GM18505 (cell line): ENCODE data around the gene SLC13A3.
A peak's percentile ranks its signal among the peaks of the same experiment; 100 is the strongest.

ENCODE experiments used
- ATAC-seq: cut with Tn5 transposase; IDR thresholded peaks from one replicate; pipeline ENCODE4 v1.9.1; 2021; ENCODE audit not compliant: unreplicated experiment
- POLR2A ChIP-seq: IDR thresholded peaks from 4 replicates; pipeline ENCODE4 v1.6.1; 2011; ENCODE audit warnings: borderline replicate concordance; ENCODE audit not compliant: insufficient read depth, insufficient read length; ENCODE audit errors: extremely low read depth

SLC13A3 gene

GRCh38 chr20:46573788-46574584, 77.3 kb downstream of the SLC13A3 start:
- no peak for ATAC-seq
- no peak for TF ChIP-seq POLR2A

- ATAC-seq = no peak
- no peak for TF ChIP-seq POLR2A
Measured at GRCh38 chr20:46573234-46573633, 78.0 kb downstream of the SLC13A3 start.

- no peak for ATAC-seq
- TF ChIP-seq POLR2A = no peak
Measured at GRCh38 chr20:46572790-46573189, 78.5 kb downstream of the SLC13A3 start.

- no peak for TF ChIP-seq POLR2A
- no peak for ATAC-seq
Measured at GRCh38 chr20:46572153-46572552, 79.1 kb downstream of the SLC13A3 start.

- ATAC-seq = no peak
- no peak for TF ChIP-seq POLR2A
Measured at GRCh38 chr20:46571418-46571817, 79.8 kb downstream of the SLC13A3 start.

GRCh38 chr20:46570956-46571355, 80.3 kb downstream of the SLC13A3 start:
- ATAC-seq = no peak
- TF ChIP-seq POLR2A = no peak

GRCh38 chr20:46569961-46570360, 81.3 kb downstream of the SLC13A3 start:
- no peak for ATAC-seq
- no peak for TF ChIP-seq POLR2A

- no peak for ATAC-seq
Measured at GRCh38 chr20:46568570-46569129, 82.6 kb downstream of the SLC13A3 start.

GRCh38 chr20:46566125-46566524, 85.1 kb downstream of the SLC13A3 start:
- no peak for ATAC-seq
- TF ChIP-seq POLR2A = no peak

More at GRCh38 chr20:46568570-46569129, 82.6 kb downstream of the SLC13A3 start:
- no peak for TF ChIP-seq POLR2A

GRCh38 chr20:46564241-46564957, 86.9 kb downstream of the SLC13A3 start:
- no peak for TF ChIP-seq POLR2A
- ATAC-seq = no peak

GRCh38 chr20:46563860-46564221, 87.4 kb downstream of the SLC13A3 start:
- TF ChIP-seq POLR2A = no peak
- ATAC-seq = no peak

- no peak for ATAC-seq
Measured at GRCh38 chr20:46563170-46563859, 87.9 kb downstream of the SLC13A3 start.

GRCh38 chr20:46562373-46563169, 88.7 kb downstream of the SLC13A3 start:
- ATAC-seq = no peak

More at GRCh38 chr20:46563170-46563859, 87.9 kb downstream of the SLC13A3 start:
- no peak for TF ChIP-seq POLR2A

GRCh38 chr20:46562009-46562372, 89.3 kb downstream of the SLC13A3 start:
- no peak for ATAC-seq
- TF ChIP-seq POLR2A = no peak

More at GRCh38 chr20:46562373-46563169, 88.7 kb downstream of the SLC13A3 start:
- TF ChIP-seq POLR2A = peak; percentile 27
